HG02884 (cell line): ENCODE measurements around the gene ADAM11.
"Not testable (repeated sequence)": the region's sequence is repeated elsewhere in the genome, so short reads cannot be mapped to it uniquely, and the experiment has no call there.

Experiments used
- ATAC-seq: cut with Tn5 transposase; IDR thresholded peaks from one replicate; pipeline ENCODE4 v1.9.1; 2021; ENCODE audit warnings: mild to moderate bottlenecking, moderate library complexity; ENCODE audit not compliant: unreplicated experiment

ADAM11 gene

DNA sequence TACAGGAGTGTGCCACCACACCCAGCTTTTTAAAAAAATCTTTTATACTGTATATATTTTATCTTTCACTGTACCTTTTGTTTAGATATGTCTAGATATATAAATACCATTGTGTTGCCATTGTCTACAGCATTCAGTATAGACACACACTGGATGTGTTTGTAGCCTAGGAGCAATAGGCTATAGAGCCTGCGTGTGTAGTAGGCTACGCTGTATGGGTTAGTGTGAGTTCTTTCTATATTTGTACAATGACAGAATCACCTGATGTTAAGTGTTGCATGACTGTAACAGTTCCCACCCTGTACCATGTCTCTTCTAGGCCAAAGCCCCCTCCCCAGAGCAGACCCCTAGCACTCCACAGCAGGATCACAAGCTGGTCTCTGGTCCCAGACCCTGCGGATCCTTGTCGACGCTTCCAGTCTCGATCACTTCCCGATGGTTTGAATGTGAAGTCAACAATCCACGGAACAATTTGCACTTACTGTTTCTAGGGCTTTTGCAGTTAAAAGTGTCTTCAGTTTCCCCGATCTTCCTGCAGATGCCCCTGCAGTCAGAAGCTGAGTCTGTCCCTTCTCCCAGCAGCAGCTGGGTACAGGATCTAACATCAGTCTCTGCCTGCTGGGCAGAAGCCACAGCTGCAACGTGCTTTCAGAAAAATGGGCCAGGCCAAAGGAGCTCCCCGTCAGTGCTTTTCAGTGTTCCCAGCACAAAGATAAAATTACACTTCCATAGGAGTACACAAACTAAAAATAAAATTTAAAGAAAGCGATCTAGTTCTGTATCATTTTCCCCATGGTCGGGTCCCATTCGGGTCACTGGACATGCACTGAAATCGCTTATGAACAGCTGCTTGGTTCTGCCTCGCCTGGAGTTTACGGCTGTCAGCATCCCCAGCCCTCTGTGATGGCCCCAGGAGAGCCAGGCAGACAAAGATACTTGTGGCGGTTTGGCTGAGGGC, 35.4 kb downstream of the ADAM11 start:
- no peak for ATAC-seq

GRCh38 chr17:44794851-44795413, 36.1 kb downstream of the ADAM11 start:
- ATAC-seq, result no peak

DNA sequence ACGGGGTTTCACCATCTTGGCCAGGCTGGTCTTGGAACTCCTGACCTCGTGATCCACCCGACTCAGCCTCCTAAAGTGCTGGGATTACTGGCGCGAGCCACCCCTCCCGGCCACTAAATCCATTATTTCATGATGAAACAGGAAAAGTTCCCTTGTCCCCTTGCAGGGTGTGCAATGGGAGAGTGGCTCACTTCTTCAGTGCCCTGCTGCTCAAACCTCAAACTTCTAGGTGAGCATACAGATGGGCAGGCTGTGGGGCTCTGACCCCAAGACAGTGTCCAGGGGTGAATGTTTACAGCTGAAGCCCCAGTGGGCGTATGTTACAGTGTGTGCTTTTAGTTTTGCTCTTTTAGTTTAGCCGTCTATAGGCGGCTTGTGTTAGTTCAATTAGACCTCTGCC, 36.6 kb downstream of the ADAM11 start:
- ATAC-seq, result no peak

- ATAC-seq, result no peak
Measured at GRCh38 chr17:44795928-44796327, 37.1 kb downstream of the ADAM11 start.

DNA sequence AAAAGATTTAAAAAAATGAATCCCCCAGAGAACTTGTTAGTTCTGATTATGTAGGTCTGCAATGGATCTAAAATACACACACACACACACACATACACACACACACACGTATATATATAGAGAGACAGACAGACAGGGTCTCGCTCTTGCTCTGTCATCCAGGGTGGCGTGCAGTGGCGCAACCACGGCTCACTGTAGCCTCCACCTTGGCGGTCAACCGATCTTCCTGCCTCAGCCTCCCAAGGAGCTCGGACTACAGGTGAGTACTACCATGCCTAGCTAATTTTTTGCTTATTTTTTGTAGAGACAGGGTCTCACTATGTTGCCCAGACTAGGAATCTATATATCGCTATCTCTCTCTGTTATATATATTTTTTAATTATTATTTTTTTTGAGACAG, 37.9 kb downstream of the ADAM11 start:
- ATAC-seq, result no peak

DNA sequence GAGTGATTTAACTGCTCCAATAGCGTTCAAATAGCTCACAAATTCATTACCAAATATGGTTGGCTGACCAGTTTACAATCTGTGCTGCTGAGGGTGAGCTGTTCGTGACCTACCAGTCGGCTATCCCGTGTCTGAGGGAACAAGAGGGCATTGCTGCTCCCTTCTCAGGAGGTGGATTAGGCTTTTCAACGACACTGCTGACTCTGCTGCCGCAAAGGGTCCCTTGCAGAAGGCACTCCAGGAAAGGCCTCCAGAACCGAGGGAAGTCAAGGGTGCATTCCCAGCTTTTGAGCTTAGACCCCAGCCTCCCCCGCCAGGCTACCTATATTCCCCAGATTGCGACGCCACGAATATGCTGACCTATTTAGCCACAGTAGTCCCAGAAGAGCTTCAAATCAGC, 39.0 kb downstream of the ADAM11 start:
- ATAC-seq, result no peak

DNA sequence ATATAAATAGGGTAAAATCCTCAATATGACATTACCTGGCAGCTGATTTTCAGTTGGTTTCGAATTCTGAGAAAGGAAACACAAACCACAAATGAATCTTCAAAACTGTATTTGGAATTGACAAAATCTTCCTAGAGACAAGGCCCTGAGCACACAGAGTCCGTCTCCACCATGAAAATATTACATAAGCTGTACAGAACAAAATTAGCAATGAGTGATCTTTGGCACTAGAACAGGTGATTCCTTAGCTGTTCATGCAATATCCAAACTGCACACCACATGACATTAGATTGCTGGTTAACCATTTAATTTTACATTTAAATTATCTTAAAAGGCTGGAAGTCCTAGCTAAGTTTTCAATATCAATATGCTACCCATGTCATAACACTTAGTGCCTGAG, 39.6 kb downstream of the ADAM11 start:
- no peak for ATAC-seq

- ATAC-seq, result no peak
Measured at GRCh38 chr17:44801880-44802279, 43.1 kb downstream of the ADAM11 start.

- no peak for ATAC-seq
Measured at GRCh38 chr17:44804302-44805089, 45.7 kb downstream of the ADAM11 start.

GRCh38 chr17:44807093-44807816, 48.5 kb downstream of the ADAM11 start:
- no peak for ATAC-seq

DNA sequence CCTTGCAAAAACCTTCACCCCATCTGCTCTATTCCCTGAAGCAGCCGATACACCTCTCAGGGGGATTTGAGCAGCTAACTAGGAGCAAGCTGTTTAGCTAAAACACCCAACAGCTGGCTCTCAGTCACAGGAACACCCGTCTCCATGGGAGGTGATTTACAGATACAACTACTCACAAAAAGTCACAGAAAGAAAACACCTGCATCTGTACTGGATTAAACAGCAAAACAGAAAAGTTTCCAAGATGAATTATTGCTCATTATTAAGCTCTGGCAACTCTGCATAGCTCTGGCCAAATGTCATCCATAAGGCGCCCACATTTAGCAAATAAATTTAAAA, 49.0 kb downstream of the ADAM11 start:
- no peak for ATAC-seq

GRCh38 chr17:44808156-44808555, 49.4 kb downstream of the ADAM11 start:
- ATAC-seq, result no peak

- ATAC-seq, result not testable (repeated sequence)
Measured at GRCh38 chr17:44808656-44809388, 50.0 kb downstream of the ADAM11 start.

DNA sequence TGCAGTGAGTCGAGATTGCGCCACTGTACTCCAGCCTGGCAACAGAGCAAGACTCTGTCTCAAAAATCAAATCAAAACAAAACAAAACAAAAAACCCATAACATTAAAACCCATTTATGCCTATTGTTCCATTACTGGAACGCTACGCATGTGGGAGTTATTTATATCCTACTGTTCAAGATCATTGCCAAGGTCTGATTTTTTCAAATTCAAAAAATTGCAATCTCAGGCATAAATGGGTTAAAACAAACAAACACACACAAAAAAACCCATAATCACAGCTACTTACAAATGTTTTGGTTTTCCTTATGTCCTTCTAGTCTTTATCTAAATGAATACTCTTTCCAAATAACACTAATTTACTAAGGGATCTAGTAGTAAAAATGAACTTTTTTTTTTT, 53.5 kb downstream of the ADAM11 start:
- no peak for ATAC-seq

- not testable (repeated sequence) for ATAC-seq
Measured at GRCh38 chr17:44818508-44818907, 59.7 kb downstream of the ADAM11 start.

GRCh38 chr17:44820631-44821212, 61.9 kb downstream of the ADAM11 start:
- ATAC-seq, result no peak

DNA sequence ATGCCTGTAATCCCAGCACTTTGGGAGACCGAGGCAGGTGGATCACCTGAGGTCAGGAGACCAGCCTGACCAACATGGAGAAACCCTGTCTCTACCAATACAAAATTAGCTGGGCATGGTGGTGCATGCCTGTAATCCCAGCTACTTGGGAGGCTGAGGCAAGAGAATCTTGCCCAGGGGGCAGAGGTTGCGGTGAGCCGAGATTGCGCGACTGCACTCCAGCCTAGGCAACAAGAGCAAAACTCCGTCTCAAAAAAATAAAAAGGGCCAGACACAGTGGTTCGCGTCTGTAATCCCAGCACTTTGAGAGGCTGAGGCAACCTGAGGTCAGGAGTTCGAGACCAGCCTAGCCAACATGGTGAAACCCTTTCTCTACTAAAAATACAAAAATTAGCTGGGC, 66.4 kb downstream of the ADAM11 start:
- ATAC-seq, result not testable (repeated sequence)

DNA sequence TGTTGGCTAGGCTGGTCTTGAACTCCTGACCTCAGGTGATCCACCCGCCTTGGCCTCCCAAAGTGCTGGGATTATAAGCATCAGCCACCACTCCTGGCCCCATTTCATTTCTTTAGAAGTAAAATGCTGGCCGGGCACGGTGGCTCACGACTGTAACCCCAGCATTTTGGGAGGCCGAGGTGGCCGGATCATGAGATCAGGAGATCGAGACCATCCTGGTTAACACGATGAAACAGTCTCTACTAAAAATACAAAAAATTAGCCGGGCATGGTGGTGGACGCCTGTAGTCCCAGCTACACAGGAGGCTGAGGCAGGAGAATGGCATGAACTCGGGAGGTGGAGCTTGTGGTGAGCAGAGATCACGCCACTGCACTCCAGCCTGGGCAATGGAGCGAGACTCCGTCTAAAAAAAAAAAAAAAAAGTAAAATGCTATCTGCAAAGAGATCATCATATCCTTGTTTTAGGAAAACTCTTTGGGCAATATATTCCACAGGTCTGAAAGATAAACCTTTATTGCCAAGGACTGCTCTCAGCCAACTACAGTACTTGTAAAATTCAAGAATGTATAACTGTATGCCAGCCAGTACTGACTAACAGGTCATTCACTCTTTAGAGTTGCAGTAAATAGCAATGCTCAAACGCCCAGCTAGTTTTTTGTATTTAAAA, 67.5 kb downstream of the ADAM11 start:
- ATAC-seq, result no peak

GRCh38 chr17:44827863-44828262, 69.1 kb downstream of the ADAM11 start:
- ATAC-seq, result no peak
